Activated CD8-positive, alpha-beta memory T cell treated with anti-CD3 and anti-CD28 coated beads for 4 hours (primary cell): ENCODE results near the gene ZNF608.

Experiments used
- DNase-seq, 2 donors: peaks; one replicate each; pipeline ENCODE4 v3.0.0-alpha.2; 2020; ENCODE audit warnings: low read depth in 2 of 2

The ZNF608 gene

DNA sequence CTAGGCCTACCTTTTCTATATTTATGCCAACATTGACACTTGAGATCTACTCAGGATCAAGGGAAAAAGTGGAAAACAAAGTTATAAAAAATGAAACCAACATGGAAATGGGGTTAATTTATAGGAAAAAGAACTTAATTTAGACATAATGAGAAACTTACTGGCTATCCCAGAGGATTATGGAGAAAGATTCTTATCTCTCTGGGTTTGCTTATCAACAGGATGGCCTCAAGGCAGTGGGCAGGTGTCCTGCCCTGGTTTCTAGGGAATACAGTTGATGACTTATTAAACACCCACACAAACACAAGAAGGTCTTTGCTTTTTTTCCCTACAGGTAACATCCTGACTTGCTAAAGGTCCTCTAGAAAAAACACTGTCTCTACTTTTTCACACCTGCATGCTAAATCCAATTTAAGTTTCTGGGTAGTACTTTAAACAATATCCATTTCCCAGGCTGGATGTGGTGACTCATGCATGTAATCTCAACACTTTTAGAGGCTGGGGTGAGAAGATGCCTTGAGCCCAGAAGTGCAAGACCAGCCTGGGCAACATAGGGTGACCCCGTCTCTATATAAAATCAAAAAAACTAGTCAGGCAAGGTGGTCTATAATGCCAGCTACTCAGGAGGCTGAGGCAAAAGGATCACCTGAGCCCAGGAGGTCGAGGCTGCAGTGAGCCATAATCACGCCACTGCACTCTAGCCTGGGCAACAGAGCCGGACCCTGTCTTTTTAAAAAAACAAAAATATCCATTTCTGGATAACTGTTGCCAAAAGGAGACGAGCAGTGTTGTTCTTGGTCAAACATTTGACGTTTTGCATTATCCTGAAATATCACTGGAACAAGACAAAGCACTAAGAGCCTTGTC is 6.6 kb upstream of the ZNF608 start:
- DNase-seq: no peak

- DNase-seq: no peak
Observed at GRCh38 chr5:124751031-124751430, 4.6 kb upstream of the ZNF608 start.

DNA sequence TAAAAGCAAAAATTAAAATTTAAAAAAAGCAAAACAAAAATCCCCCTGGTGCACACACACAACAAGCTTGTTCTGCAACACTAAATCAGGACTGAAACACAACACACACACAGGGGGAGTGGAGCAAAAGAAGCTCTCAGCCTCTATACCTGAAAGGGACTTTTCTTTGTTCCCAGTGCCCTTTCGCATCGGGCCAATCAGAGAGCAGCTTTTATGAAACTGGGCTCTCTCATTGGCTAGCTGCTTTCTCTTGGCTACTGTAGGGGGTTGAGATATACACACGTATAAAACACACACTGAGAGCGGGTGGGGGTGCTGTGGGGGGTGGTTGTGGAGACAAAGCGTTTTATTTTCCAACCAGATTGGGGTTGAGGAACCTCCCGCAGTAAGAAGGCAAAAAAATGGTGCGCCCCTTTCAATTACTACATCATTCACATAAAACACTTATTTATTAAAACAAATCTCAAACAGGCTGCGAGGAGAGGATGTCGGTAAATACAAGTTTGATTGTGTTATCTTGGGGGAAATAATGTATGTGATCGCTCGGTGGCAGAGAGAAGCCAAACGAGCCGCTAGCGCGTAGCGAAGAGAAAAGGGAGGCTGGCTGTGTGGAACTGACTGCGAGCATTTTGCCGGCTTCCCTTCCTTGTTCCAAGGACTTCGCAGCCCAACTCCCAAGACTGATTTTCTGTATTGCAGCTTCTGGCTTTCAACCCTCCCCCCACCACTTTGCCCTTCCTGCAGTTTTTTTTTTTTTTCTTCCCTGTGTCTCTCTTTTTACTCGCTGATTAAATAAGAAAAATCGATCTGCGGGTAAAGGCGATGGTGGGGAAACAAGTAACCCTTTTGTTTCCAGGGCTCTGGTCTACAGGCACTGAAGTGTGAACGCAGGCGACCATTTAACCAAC is 2.5 kb upstream of the ZNF608 start:
- no peak for DNase-seq

- no peak for DNase-seq
Observed at GRCh38 chr5:124747791-124748686, 1.6 kb upstream of the ZNF608 start.

GRCh38 chr5:124746916-124747790 is 714 bp upstream of the ZNF608 start:
- no peak for DNase-seq

DNA sequence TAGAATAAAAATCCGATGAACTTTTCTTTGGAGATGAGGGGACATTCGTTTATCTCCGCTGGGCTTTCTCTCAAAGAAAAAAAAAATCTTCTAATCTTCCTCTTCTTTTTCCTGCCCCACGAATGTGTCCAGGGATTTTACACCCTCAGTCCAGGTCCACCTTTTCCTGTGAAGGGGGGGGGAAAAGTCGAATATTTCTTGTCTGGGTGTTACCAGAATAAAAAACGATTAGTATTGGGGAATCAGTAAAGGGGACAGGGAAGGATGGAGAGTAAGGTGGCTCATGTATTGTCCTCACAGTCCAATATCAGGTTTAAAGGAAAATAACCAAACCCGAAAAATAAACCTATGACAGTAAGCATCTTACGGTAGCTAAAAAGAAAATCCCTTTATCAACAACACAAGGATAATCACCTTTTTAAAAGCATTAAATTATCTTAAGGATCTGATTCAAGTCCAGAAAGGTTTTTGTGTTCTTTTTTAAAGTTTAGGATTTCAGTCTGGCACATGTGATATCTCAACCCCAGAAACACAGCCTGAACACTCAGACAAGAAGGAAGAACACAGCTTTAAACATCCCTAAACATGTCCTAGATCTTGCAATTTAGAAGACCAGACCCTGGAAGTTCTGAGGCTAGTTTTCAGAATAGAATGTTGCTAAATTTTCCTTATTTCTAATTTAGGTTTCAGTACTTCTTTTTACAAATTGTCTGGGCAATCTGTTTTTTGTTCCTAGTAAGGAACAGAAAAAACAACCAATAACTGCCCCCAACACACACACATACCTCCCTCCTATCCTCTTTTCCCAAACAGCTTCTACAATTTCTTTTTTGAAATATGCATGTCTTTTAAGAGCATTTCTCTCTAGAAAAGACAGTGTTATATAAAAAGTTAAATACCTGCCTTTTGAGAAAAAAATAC is 1.2 kb downstream of the ZNF608 start:
- DNase-seq: no peak

DNA sequence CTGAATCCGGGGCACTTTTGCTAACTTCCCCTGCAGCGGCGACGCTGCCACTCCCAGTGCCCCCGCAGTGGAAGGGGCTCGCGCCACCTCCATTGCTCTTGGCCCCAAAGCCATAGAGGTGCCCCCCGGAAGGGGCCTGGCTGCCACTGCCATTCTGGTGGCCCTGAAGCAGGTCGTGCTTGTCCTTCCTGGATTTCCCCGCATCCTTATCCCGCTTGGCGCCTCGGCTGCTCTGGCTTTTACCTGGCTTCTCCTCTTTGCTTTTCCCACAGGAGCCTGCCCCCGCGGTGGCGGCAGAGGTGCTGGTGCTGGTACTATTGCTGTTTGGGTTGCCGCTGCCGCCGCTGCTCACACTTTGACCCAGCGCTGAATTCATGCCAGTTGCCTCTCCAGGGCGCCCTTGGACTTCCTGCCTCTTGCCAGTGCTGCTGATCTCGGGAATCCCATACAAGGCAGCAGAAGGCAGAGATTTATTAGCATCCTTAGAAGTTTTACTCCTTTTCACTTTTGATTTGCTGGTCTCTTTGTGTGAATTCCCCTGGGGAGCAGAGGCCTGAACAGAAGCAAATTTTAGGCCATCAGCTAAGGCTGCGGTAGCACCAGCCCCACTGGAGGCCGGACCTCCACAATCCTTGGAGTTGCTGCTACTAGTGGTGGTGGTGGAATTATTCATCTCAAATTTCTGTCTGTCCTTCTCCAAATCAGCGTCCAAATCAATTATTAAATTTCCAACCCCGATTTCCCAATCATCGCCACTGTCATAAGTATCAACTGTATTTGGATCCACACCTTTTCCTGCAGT is 2.1 kb downstream of the ZNF608 start:
- DNase-seq: no peak

GRCh38 chr5:124743602-124744169 is 2.8 kb downstream of the ZNF608 start:
- no peak for DNase-seq

DNA sequence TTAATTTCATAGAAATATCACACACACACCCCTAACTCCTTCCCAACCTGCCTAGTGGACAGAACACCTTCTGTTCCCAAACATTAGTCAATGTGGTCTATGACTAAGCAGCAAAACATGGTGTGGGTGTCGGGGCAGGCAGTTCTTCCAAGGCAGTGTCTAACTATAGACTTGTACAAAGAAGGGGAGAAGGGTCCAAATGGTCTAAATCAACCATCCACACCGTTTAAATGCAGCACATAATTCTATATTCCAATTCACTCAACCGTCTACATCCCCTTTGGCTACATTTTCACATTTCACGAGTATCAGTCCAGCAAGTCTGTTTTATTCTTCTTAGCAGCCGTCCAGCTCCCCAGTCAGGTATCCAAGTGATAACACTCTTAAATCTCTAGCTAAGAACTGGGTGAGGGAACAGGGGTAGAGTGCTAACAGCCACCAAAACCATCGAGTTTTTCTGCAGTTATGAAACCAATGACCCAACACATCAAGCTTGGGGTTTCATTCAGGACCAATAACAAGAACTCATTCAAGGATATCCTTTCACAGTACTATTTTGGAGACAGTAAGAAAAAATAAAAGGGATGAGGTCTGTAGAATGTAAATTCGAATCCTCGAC is 3.3 kb downstream of the ZNF608 start:
- DNase-seq: no peak

DNA sequence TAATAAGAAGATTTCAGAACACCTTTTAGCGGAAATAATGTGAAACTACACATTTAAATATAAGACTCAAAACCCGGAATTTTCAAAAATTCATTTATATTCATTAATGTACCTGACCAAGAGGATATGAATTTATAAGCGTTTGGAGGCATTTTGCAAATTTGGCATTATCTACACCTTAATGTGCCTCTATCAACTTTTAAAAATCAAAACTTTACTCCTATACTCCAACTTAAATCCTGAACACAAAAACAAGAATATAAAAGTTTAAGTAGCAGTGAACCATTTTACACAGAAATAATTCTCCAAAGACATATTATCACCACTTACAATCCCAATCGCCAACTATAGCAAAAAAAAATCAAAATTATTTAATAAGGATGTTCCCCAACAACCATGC is 3.9 kb downstream of the ZNF608 start:
- DNase-seq: no peak

- DNase-seq: no peak
Observed at GRCh38 chr5:124741711-124742496, 4.5 kb downstream of the ZNF608 start.

DNA sequence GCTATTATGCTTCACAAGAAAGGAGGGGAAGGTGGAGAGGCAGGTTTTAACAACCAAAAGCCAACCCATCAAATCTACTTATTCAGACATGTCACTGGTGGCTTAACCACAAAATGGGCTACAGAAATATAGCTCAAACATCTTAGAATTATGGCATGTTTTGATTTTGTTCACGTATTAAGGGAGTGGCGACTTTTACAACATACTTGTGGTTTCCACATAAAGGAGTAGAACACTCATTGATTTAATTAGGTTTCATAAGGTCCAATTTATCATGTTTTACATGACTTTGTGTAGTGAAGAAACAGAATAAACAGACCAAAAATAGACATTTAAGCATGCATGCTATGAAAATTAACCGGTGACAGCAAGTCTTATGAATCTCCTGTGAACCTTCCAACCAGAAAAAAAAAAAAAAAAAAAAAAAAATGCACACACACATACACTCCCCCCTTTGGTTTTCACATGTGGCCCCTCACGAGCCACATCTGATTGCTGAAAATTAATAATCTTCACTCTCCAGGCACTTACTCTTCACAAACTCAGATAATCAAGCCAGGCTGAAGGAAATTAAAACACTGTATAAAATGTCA is 5.4 kb downstream of the ZNF608 start:
- DNase-seq: no peak

- no peak for DNase-seq
Observed at GRCh38 chr5:124740071-124740470, 6.4 kb downstream of the ZNF608 start.

GRCh38 chr5:124739634-124740025 is 6.8 kb downstream of the ZNF608 start:
- DNase-seq: no peak

DNA sequence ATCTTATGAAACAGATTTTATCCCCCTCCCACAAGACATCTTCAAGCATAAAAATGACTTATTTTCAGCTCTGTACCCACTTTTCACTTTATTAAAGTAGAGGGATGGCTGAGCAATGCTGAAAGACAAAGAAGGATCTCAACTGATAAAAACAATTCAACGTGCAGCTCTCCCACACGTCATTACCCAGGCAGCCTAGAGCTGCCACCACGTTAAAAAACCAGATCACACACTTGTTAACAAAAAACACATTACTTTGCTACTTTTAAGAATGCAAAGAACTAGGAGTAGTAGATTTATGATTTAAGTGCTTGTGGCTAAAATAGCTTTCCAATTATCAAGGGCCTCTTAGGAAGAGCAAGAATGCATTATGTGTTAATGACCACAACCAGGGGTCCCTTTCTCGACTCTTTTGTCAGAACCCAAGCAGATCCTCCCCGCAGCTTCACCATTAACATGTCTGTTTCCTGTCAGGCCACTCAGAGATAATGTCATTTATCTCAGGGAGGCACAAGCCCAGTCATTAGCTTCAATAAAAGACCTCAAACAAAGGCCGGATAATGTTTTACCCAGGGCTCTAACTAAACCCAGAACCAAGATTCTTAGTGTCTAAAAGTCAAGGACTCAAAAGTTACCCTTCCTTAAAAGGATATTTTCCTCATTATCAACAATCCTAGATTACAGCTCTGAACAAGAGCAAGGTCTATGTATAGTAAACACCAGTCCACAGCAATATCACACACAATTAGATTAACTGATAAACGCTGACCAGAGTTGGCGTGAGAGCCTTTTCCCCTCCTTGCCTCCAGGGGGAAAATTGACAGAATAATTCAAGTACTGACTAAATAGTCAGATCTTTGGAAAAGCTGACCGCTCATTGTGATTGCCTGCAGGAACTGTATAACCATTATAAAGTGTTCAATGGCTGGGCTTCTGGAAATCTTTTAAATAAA is 7.5 kb downstream of the ZNF608 start:
- DNase-seq: no peak

DNA sequence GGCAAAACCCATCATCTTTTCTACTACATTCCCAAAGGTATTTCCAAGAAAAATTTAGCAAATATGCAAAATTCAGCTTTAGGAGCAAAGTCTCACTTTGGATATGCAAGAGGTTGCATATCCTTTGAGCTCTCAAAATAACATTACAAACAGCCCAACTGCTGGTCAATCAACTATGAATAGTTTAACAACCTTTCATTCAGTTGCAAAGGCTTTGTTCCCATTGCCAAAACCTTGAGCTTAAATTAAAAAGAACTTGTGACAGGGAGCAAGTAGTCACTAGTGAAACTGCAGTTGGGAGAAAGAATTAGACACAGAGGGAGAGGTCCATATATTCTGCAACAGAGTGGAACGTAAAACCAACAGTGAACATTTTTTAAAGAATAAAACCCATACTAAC is 8.8 kb downstream of the ZNF608 start:
- no peak for DNase-seq
